Lung microvascular endothelial cell (primary cell): ENCODE results near the gene HMGN3. TPM values are rescaled to one million over a fixed set of nuclear protein-coding genes. Genes with fewer than 3 reads are reported as not detected.
A peak's percentile ranks its signal among the peaks of the same experiment; 100 is the strongest.
"Not testable (repeated sequence)": the region's sequence is repeated elsewhere in the genome, so short reads cannot be mapped to it uniquely, and the experiment has no call there.

Source experiments
- DNase-seq, 2 donors: peaks; one replicate each; pipeline versions ENCODE4 v3.0.0 to v3.0.0-alpha.2; 2010; ENCODE audit warnings: low read depth in 2 of 2
- total RNA-seq: library from RNA; depleted of rRNA; stranded (reverse); fragments of >200 nt; gene quantifications from 2 replicates; pipeline ENCODE4 v1.2.1, GENCODE V29; 2014

HMGN3 gene
- total RNA-seq: 44.0 and 61.1 TPM in 2 replicates

GRCh38 chr6:79234150-79235022, at the start of gene HMGN3:
Gene HMGN3, minus strand, starts transcription at chr6:79234682.
- DNase-seq: peak; percentile 95 to 96

GRCh38 chr6:79280756-79281155, 46.3 kb upstream of the HMGN3 start:
- no peak for DNase-seq

GRCh38 chr6:79277109-79277508, 42.6 kb upstream of the HMGN3 start:
- peak in 1 of 2 donors; percentile 20 for DNase-seq

GRCh38 chr6:79269877-79270276, 35.4 kb upstream of the HMGN3 start:
- peak; percentile 20 to 84 for DNase-seq

- DNase-seq: no peak
Measured at GRCh38 chr6:79267128-79267527, 32.6 kb upstream of the HMGN3 start.

GRCh38 chr6:79266051-79266450, 31.6 kb upstream of the HMGN3 start:
- no peak for DNase-seq

- no peak for DNase-seq
Measured at GRCh38 chr6:79263359-79263758, 28.9 kb upstream of the HMGN3 start.

- no peak for DNase-seq
Measured at GRCh38 chr6:79261666-79262065, 27.2 kb upstream of the HMGN3 start.

GRCh38 chr6:79260772-79261171, 26.3 kb upstream of the HMGN3 start:
- no peak for DNase-seq

- DNase-seq: peak in 1 of 2 donors; percentile 37
Measured at GRCh38 chr6:79257381-79258205, 23.1 kb upstream of the HMGN3 start.

- not testable (repeated sequence) for DNase-seq
Measured at GRCh38 chr6:79256770-79257169, 22.3 kb upstream of the HMGN3 start.

- DNase-seq: not testable (repeated sequence)
Measured at GRCh38 chr6:79255086-79255485, 20.6 kb upstream of the HMGN3 start.

- no peak for DNase-seq
Measured at GRCh38 chr6:79250559-79250958, 16.1 kb upstream of the HMGN3 start.

- no peak for DNase-seq
Measured at GRCh38 chr6:79250107-79250514, 15.6 kb upstream of the HMGN3 start.

- DNase-seq: no peak
Measured at GRCh38 chr6:79249136-79249535, 14.7 kb upstream of the HMGN3 start.

GRCh38 chr6:79246891-79247290, 12.4 kb upstream of the HMGN3 start:
- no peak for DNase-seq

GRCh38 chr6:79241228-79241627, 6.7 kb upstream of the HMGN3 start:
- no peak for DNase-seq

- DNase-seq: peak in 1 of 2 donors; percentile 57
Measured at GRCh38 chr6:79240509-79240908, 6.0 kb upstream of the HMGN3 start.

- DNase-seq: no peak
Measured at GRCh38 chr6:79239536-79240168, 5.2 kb upstream of the HMGN3 start.

GRCh38 chr6:79238919-79239318, 4.4 kb upstream of the HMGN3 start:
- no peak for DNase-seq

- DNase-seq: no peak
Measured at GRCh38 chr6:79236711-79237110, 2.2 kb upstream of the HMGN3 start.

- DNase-seq: peak; percentile 92 to 93
Measured at GRCh38 chr6:79233611-79234149, 802 bp downstream of the HMGN3 start.
